ENCODE data around the gene ZNF124. TPM values are rescaled to one million over a fixed set of nuclear protein-coding genes. Genes with fewer than 3 reads are reported as not detected.
"Not testable (repeated sequence)": the region's sequence is repeated elsewhere in the genome, so short reads cannot be mapped to it uniquely, and the experiment has no call there.

The ZNF124 gene
- total RNA-seq = 10 to 100 TPM; 12.9 to 13.0 TPM

DNA sequence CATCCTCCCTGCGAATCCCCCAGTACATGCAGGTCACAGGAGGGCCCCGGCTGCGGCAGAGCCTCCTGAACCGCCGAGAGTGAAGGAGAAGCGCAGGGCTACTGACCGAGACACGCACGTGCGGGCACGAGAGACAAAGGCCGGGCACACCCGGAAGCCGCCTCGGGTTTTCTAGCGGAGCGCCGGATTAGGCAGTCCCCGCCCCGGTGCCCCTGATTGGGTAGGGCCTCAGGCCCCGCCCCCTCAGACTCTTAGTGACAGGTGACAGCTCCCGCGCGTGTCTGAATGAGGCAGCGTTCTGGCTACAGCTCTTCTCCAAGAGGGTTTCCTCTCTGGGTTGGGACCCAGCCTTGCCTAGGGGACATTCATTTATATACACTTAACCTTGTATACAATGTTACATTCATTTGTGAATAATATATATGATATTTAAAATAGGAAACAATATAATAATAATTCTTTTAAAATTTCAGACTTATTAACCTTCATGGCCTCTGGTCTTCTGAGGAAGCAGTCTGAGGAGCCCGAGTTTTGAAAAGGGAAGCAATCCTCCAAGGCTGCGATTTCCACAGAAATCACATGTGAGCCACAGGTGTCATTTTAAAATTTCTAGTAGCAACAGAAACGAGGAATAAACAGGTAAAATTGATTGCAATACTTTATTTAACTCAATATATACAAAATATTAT is at the start of gene ZNF124:
ZNF124 (minus strand) TSS at position 146 of the 689 bp plus-strand sequence; CDS start at position 3, 143 bp downstream.
- not testable (repeated sequence) for H3K9me3 Mint-ChIP-seq; H3K4me3 Mint-ChIP-seq; DNase-seq; H3K27ac Mint-ChIP-seq; H3K27me3 Mint-ChIP-seq (ENCODE audit: low read depth)
- Mint-ChIP-seq H3K36me3 (ENCODE audit: insufficient read depth in 2 of 2) (peaks cover 9 to 18% of the 10 kb centered on the region in 2 donors), H3K4me1 (ENCODE audit: low read depth) (peaks cover 26% of the 10 kb centered on the region)
- peak; percentile 99 for ATAC-seq (replicated peaks in 1 of 2)

- peaks cover 6 to 13% of the 10 kb centered on the region in 2 donors for H3K9me3 Mint-ChIP-seq
Observed at GRCh38 chr1:247220280-247220679, 48.5 kb upstream of the ZNF124 start.

GRCh38 chr1:247218121-247218651 is 46.4 kb upstream of the ZNF124 start:
- H3K4me3 Mint-ChIP-seq = no peak overlapping the region
- H3K9me3 Mint-ChIP-seq = peaks cover 2 to 5% of the 10 kb centered on the region in 2 donors
- H3K27me3 Mint-ChIP-seq (ENCODE audit: low read depth) = no peaks in the 10 kb centered on the region
- ATAC-seq (replicated peaks in 1 of 2) (no peak), DNase-seq (no peak)
- peaks cover 8% of the 10 kb centered on the region for H3K4me1 Mint-ChIP-seq (ENCODE audit: low read depth)
- no peak overlapping the region for H3K27ac Mint-ChIP-seq
- H3K36me3 Mint-ChIP-seq (ENCODE audit: insufficient read depth in 2 of 2) = peaks cover 0 to 2% of the 10 kb centered on the region in 2 donors

More at GRCh38 chr1:247220280-247220679, 48.5 kb upstream of the ZNF124 start:
- H3K4me1 Mint-ChIP-seq (ENCODE audit: low read depth); H3K36me3 Mint-ChIP-seq (ENCODE audit: insufficient read depth in 2 of 2); ATAC-seq (replicated peaks in 1 of 2); H3K4me3 Mint-ChIP-seq; DNase-seq; H3K27ac Mint-ChIP-seq; H3K27me3 Mint-ChIP-seq (ENCODE audit: low read depth): not testable (repeated sequence)

GRCh38 chr1:247216261-247216660 is 44.4 kb upstream of the ZNF124 start:
- H3K27me3 Mint-ChIP-seq (ENCODE audit: low read depth) = no peaks in the 10 kb centered on the region
- H3K9me3 Mint-ChIP-seq = peaks cover 0 to 5% of the 10 kb centered on the region in 2 donors
- no peak for ATAC-seq (replicated peaks in 1 of 2)
- H3K4me3 Mint-ChIP-seq = peak overlapping the region; percentile 42 to 46
- no peak for DNase-seq
- H3K36me3 Mint-ChIP-seq (ENCODE audit: insufficient read depth in 2 of 2) = no peaks in the 10 kb centered on the region
- H3K4me1 Mint-ChIP-seq (ENCODE audit: low read depth) = peaks cover 27% of the 10 kb centered on the region
- H3K27ac Mint-ChIP-seq = no peak overlapping the region

- Mint-ChIP-seq H3K36me3 (ENCODE audit: insufficient read depth in 2 of 2) (peaks cover 3 to 9% of the 10 kb centered on the region in 2 donors), H3K4me3 (peak overlapping the region in 1 of 2 donors; percentile 59), H3K27me3 (ENCODE audit: low read depth) (no peaks in the 10 kb centered on the region), H3K4me1 (ENCODE audit: low read depth) (peaks cover 51% of the 10 kb centered on the region), H3K27ac (no peak overlapping the region), H3K9me3 (peaks cover 0 to 2% of the 10 kb centered on the region in 2 donors)
- ATAC-seq (replicated peaks in 1 of 2) = no peak
- DNase-seq = no peak
Observed at GRCh38 chr1:247212627-247213617, 41.1 kb upstream of the ZNF124 start.

DNA sequence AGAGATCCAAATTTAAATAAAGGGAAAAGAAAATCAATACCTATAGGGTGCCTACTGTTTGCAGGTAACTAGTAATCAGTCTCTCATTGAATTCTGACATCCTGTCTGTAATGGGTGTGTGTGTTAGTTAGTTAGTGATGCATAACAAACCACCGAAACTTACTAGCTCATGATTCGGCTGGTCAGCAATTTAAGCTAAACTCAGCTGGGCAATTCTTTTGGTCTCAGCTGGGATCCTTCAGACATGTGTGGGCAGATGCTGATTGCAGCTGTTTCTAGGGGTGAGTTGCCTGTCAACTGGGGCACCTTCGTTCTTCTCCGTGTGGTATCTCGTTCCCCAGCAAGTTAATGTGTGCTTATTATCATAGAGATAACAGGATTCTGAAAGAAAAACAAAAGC is 40.2 kb upstream of the ZNF124 start:
- Mint-ChIP-seq H3K27me3 (ENCODE audit: low read depth) (no peaks in the 10 kb centered on the region), H3K9me3 (peaks cover 0 to 2% of the 10 kb centered on the region in 2 donors), H3K36me3 (ENCODE audit: insufficient read depth in 2 of 2) (peaks cover 8 to 16% of the 10 kb centered on the region in 2 donors), H3K4me3 (peak overlapping the region in 1 of 2 donors; percentile 59), H3K4me1 (ENCODE audit: low read depth) (peaks cover 60% of the 10 kb centered on the region), H3K27ac (no peak overlapping the region)
- DNase-seq (no peak), ATAC-seq (replicated peaks in 1 of 2) (no peak)

GRCh38 chr1:247211339-247211738 is 39.5 kb upstream of the ZNF124 start:
- H3K27me3 Mint-ChIP-seq (ENCODE audit: low read depth) = no peaks in the 10 kb centered on the region
- DNase-seq = no peak
- peaks cover 61% of the 10 kb centered on the region for H3K4me1 Mint-ChIP-seq (ENCODE audit: low read depth)
- H3K4me3 Mint-ChIP-seq = peak overlapping the region; percentile 11 to 59
- peaks cover 8 to 16% of the 10 kb centered on the region in 2 donors for H3K36me3 Mint-ChIP-seq (ENCODE audit: insufficient read depth in 2 of 2)
- ATAC-seq (replicated peaks in 1 of 2) = no peak
- peaks cover 0 to 2% of the 10 kb centered on the region in 2 donors for H3K9me3 Mint-ChIP-seq
- peak overlapping the region; percentile 9 for H3K27ac Mint-ChIP-seq

DNA sequence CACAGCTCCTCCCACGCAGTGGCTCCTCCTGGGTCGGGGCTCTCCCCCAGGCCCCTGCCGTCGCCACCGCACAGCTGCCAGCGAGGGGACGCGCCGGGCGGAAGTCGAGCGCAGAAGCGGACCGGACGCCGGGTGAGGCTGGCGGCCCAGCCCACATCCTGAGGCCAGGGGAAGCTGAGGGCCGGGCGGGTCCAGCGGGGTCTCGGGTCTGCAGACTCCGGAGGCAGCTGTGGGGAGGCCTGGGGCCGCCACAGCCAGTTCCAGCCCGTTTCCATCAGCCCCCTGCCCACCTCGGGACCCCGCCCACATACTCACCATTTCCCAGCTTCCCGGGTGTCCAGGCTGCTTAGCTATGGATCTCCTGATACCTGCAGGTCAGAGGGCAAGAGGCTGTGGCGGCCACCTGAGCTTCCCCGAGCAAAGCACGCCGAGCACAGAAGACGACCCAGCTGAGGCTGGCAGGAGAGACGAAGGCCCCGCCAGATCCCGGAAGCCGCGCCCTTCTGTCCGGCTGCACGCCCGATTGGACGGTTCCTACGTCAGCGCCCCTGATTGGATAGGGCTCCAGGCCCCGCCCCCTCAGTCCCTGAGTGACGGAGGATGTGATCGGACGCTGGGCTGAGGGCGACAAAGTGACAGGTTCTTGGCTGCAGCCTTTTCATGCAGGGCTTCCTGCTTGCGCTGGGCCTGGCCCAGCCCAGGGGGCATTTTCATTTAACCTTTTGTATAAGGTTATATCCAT is 38.7 kb upstream of the ZNF124 start:
- DNase-seq (peak; percentile 98), ATAC-seq (replicated peaks in 1 of 2) (peak; percentile 98 to 99)
- Mint-ChIP-seq H3K36me3 (ENCODE audit: insufficient read depth in 2 of 2) (peaks cover 11 to 22% of the 10 kb centered on the region in 2 donors), H3K27ac (peak overlapping the region; percentile 93), H3K4me1 (ENCODE audit: low read depth) (peaks cover 67% of the 10 kb centered on the region), H3K27me3 (ENCODE audit: low read depth) (no peaks in the 10 kb centered on the region), H3K9me3 (peaks cover 2% of the 10 kb centered on the region in 2 donors), H3K4me3 (peak overlapping the region; percentile 93 to 96)

GRCh38 chr1:247210062-247210375 is 38.2 kb upstream of the ZNF124 start:
- Mint-ChIP-seq H3K36me3 (ENCODE audit: insufficient read depth in 2 of 2) (peaks cover 11 to 22% of the 10 kb centered on the region in 2 donors), H3K4me3 (peak overlapping the region; percentile 93 to 96), H3K27me3 (ENCODE audit: low read depth) (no peaks in the 10 kb centered on the region), H3K4me1 (ENCODE audit: low read depth) (peaks cover 67% of the 10 kb centered on the region), H3K9me3 (peaks cover under 1 to 2% of the 10 kb centered on the region in 2 donors), H3K27ac (peak overlapping the region; percentile 82)
- no peak for DNase-seq
- peak in 1 of 2 donors; percentile 14 for ATAC-seq (replicated peaks in 1 of 2)

GRCh38 chr1:247209396-247209795 is 37.6 kb upstream of the ZNF124 start:
- Mint-ChIP-seq H3K4me1 (ENCODE audit: low read depth) (peaks cover 67% of the 10 kb centered on the region), H3K27ac (peak overlapping the region; percentile 82), H3K4me3 (peak overlapping the region; percentile 93 to 96)

DNA sequence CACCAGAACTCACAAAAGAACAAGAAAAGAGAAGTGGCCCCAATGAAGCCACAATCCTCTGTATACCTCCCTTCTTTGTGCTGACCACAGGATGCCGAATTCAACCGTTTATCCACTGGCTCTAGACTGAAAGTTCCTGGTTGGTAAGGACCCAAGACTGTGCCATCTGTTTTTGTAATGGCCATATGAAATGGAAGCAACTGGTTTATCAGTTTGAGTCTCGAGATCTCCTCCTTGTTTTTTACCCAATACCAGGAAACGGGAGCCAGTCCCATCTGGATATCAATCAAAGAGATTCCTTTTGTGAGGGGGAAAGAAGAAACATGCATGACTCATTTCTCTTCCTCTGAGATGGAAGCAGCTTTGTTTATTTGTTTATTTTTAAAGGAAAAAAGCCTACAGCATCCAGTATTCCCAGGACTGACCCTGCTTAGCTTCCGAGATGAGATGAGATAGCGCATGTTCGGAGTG is 32.4 kb upstream of the ZNF124 start:
- Mint-ChIP-seq H3K9me3 (peaks cover 0 to 6% of the 10 kb centered on the region in 2 donors), H3K27ac (no peak overlapping the region), H3K4me3 (no peak overlapping the region), H3K27me3 (ENCODE audit: low read depth) (no peaks in the 10 kb centered on the region), H3K4me1 (ENCODE audit: low read depth) (peaks cover 35% of the 10 kb centered on the region), H3K36me3 (ENCODE audit: insufficient read depth in 2 of 2) (peaks cover 24 to 61% of the 10 kb centered on the region in 2 donors)
- no peak for ATAC-seq (replicated peaks in 1 of 2)
- no peak for DNase-seq

More at GRCh38 chr1:247209396-247209795, 37.6 kb upstream of the ZNF124 start:
- Mint-ChIP-seq H3K36me3 (ENCODE audit: insufficient read depth in 2 of 2) (peaks cover 11 to 22% of the 10 kb centered on the region in 2 donors), H3K9me3 (peaks cover 0 to 2% of the 10 kb centered on the region in 2 donors), H3K27me3 (ENCODE audit: low read depth) (no peaks in the 10 kb centered on the region)
- no peak for ATAC-seq (replicated peaks in 1 of 2)
- no peak for DNase-seq

DNA sequence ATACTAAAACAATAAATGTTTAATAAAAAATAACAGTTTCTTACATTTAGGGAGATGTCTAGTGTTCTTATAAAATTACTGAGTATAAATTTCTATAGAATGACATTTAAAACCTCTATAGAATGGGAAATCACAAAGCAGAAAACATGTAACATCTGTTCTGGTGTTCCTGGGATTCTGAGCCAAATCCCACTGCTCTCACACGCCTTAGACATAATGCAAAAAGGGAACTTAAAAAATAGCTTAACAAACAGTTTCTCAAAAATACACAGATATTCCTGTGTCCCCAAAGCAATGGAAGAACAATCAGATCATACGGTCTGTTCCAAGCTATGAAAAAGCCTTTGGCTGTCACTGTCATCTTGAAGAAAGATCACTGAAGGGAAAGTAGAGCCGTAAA is 27.0 kb upstream of the ZNF124 start:
- no peaks in the 10 kb centered on the region for H3K27me3 Mint-ChIP-seq (ENCODE audit: low read depth)
- no peak for ATAC-seq (replicated peaks in 1 of 2)
- no peak overlapping the region for H3K27ac Mint-ChIP-seq
- H3K36me3 Mint-ChIP-seq (ENCODE audit: insufficient read depth in 2 of 2) = peaks cover 36 to 88% of the 10 kb centered on the region in 2 donors
- peaks cover 7 to 13% of the 10 kb centered on the region in 2 donors for H3K9me3 Mint-ChIP-seq
- H3K4me1 Mint-ChIP-seq (ENCODE audit: low read depth) = peaks cover 5% of the 10 kb centered on the region
- no peak for DNase-seq
- H3K4me3 Mint-ChIP-seq = no peak overlapping the region
